Activated T-cell treated with anti-CD3 and anti-CD28 coated beads, Interleukin-2, amount 50 U/mL, for 1 hour (primary cell): Measurements from ENCODE around the gene CGB8.
"Not testable (repeated sequence)": the region's sequence is repeated elsewhere in the genome, so short reads cannot be mapped to it uniquely, and the experiment has no call there.

Experiments
- DNase-seq: peaks from one replicate; pipeline ENCODE4 v3.0.0-alpha.2; 2020

The CGB8 gene

GRCh38 chr19:49049011-49049410 is at the start of gene CGB8:
Gene CGB8 (minus strand): TSS chr19:49049111. CDS start chr19:49048739, 372 bp downstream.
- DNase-seq: not testable (repeated sequence)

GRCh38 chr19:49097453-49098288 is 48.8 kb upstream of the CGB8 start:
- DNase-seq: peak; percentile 79

- no peak for DNase-seq
Measured at GRCh38 chr19:49094505-49095482, 45.9 kb upstream of the CGB8 start.

- DNase-seq: no peak
Measured at GRCh38 chr19:49092686-49093085, 43.8 kb upstream of the CGB8 start.

- DNase-seq: no peak
Measured at GRCh38 chr19:49091391-49092038, 42.6 kb upstream of the CGB8 start.

GRCh38 chr19:49086296-49086695 is 37.4 kb upstream of the CGB8 start:
- no peak for DNase-seq

GRCh38 chr19:49085868-49086232 is 36.9 kb upstream of the CGB8 start:
- DNase-seq: no peak

- peak; percentile 98 for DNase-seq
Measured at GRCh38 chr19:49085020-49085867, 36.3 kb upstream of the CGB8 start, which contains the start of gene SNRNP70. Gene SNRNP70 (plus strand): TSS chr19:49085451. CDS start chr19:49086415, 964 bp downstream.

GRCh38 chr19:49084206-49085019 is 35.5 kb upstream of the CGB8 start:
- no peak for DNase-seq

- no peak for DNase-seq
Measured at GRCh38 chr19:49081273-49081672, 32.4 kb upstream of the CGB8 start.

GRCh38 chr19:49080392-49080791 is 31.5 kb upstream of the CGB8 start:
- DNase-seq: no peak

- DNase-seq: not testable (repeated sequence)
Measured at GRCh38 chr19:49074869-49075268, 26.0 kb upstream of the CGB8 start.

GRCh38 chr19:49073514-49074378 is 24.8 kb upstream of the CGB8 start:
- no peak for DNase-seq

GRCh38 chr19:49071860-49072547 is 23.1 kb upstream of the CGB8 start:
- DNase-seq: peak; percentile 37

- no peak for DNase-seq
Measured at GRCh38 chr19:49070416-49070815, 21.5 kb upstream of the CGB8 start.

- no peak for DNase-seq
Measured at GRCh38 chr19:49069026-49069425, 20.1 kb upstream of the CGB8 start.

- DNase-seq: no peak
Measured at GRCh38 chr19:49067554-49067953, 18.6 kb upstream of the CGB8 start.

GRCh38 chr19:49065905-49066512 is 17.1 kb upstream of the CGB8 start:
- DNase-seq: no peak
